H1 (cell line): ENCODE results near the gene PRKAA1.

Experiments used
- CTCF ChIP-seq, 3 experiments: IDR thresholded peaks; 1 replicate in 2 of 3; 2 replicates in 1 of 3; pipeline versions ENCODE4 v1.5.1 to v1.6.1; 2011; ENCODE audit warnings: low read length in 3 of 3, mild to moderate bottlenecking in 3 of 3, inconsistent platforms in 2 of 3, low read depth in 1 of 3, moderate library complexity in 1 of 3; ENCODE audit not compliant: insufficient read depth in 1 of 3; ENCODE audit errors: control extremely low read depth in 1 of 3
- EGR1 ChIP-seq: IDR thresholded peaks from 2 replicates; pipeline ENCODE4 v1.6.1; 2011; ENCODE audit warnings: low read depth, low read length, borderline replicate concordance
- EZH2 ChIP-seq: fragments of 200-600 bp; sonication (generic); IDR thresholded peaks from 2 replicates; pipeline ENCODE4 v1.7.1; 2012; ENCODE audit warnings: low read depth, mild to moderate bottlenecking, moderate library complexity, low read length, inconsistent platforms; ENCODE audit not compliant: severe bottlenecking
- GABPA ChIP-seq: IDR thresholded peaks from 2 replicates; pipeline ENCODE4 v1.6.1; 2011; ENCODE audit warnings: mild to moderate bottlenecking, low read length, moderate library complexity, borderline replicate concordance; ENCODE audit not compliant: insufficient read depth
- POLR2A ChIP-seq, 2 experiments: IDR thresholded peaks; 1 replicate in 1 of 2; 2 replicates in 1 of 2; pipeline ENCODE4 v1.6.1; 2011; ENCODE audit warnings: low read depth in 2 of 2, low read length in 2 of 2, mild to moderate bottlenecking in 2 of 2; ENCODE audit errors: control extremely low read depth in 1 of 2
- RFX5 ChIP-seq: IDR thresholded peaks from 2 replicates; pipeline ENCODE4 v1.6.1; 2011; ENCODE audit warnings: low read depth, low read length, improper control_type of control experiment, borderline replicate concordance
- TBP ChIP-seq: IDR thresholded peaks from 2 replicates; pipeline ENCODE4 v1.6.1; 2011; ENCODE audit warnings: low read depth, low read length, improper control_type of control experiment
- USF2 ChIP-seq: IDR thresholded peaks from 2 replicates; pipeline ENCODE4 v1.6.1; 2011; ENCODE audit warnings: low read length, improper control_type of control experiment

- no peak for TF ChIP-seq EGR1
- no peak for TF ChIP-seq CTCF (IDR thresholded peaks at IDR 0.05; ENCODE audit: control extremely low read depth in 1 of 3, insufficient read depth in 1 of 3, low read depth in 1 of 3, low read length in 3 of 3)
- no peak for TF ChIP-seq POLR2A (IDR thresholded peaks at IDR 0.05; ENCODE audit: control extremely low read depth in 1 of 2, low read depth in 2 of 2, low read length in 2 of 2)
- TF ChIP-seq GABPA: no peak
- no peak for TF ChIP-seq USF2
- no peak for TF ChIP-seq EZH2
- no peak for TF ChIP-seq RFX5
- no peak for TF ChIP-seq TBP
These were observed 27.4 kb downstream of the PRKAA1 start for GRCh38 chr5:40770764-40771163.
